Measurements from ENCODE around the gene FCRL2. TPM values are rescaled to one million over a fixed set of nuclear protein-coding genes. Genes with fewer than 3 reads are reported as not detected.

The FCRL2 gene
- total RNA-seq, 1 experiment from 2014 or later, result not detected

DNA sequence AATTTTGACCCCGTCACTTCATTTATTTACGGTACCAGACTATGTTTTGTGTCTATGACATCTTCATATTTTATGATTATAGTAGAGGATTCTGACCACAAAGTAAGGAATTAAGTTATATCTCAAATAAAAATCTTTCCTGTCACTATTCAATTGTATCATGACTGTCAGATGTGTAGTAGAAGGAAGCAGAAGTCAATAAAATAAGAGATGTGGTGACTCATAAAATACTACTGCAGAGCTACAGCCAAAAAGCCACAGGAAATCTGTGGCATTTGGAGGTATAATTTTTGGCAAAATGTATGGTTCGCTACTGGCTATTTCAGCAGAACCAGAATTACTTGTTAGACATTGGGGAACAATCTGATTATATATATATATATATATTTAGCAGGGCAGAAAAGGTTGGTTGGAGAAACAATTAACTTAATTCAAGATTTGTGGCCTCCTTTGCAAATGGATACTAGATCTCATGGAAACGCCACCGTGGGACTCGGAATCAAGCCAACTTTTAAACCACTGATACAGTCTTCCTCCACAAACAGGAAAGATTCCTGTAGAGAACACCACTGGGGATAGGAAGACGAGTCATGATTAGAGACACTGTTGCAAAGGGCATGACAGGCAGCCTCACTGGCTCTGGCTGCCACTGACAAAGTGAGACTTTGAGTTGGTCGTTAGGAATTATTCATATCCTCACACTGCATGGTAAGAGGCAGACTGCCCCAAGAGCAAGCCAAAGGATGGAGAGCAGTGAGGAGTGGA, 5.1 kb downstream of the FCRL2 start (continued):
- TF ChIP-seq ATF6 (CRISPR knock-in tag; IDR thresholded peaks at IDR 0.05) (no peak), GRHL2 (CRISPR knock-in tag; IDR thresholded peaks at IDR 0.05; ENCODE audit: insufficient replicate concordance, severe bottlenecking) (no peak), TEAD1 (CRISPR knock-in tag; IDR thresholded peaks at IDR 0.05) (no peak), HMGA2 (CRISPR knock-in tag; IDR thresholded peaks at IDR 0.05) (no peak), ZNF396 (CRISPR knock-in tag; IDR thresholded peaks at IDR 0.05; ENCODE audit: borderline replicate concordance) (no peak), E2F4 (CRISPR knock-in tag; IDR thresholded peaks at IDR 0.05; ENCODE audit: borderline replicate concordance, low read depth) (no peak)

GRCh38 chr1:157770442-157771043, 6.4 kb downstream of the FCRL2 start:
- H3K4me1 Mint-ChIP-seq, result peaks cover 5% of the 10 kb centered on the region
- ChIA-PET POLR2A (no interaction called here), CTCF (interaction anchor here (0.9 to 2.2 kb wide), 4 partner anchors 20 to 351 kb away, joined by 3 to 10 read pairs (median 5); no protein-coding TSS in a partner anchor)
- H3K36me3 Mint-ChIP-seq, result no peaks in the 10 kb centered on the region
- TF ChIP-seq CTCF (IDR thresholded peaks at IDR 0.05) (peak; percentile 62), GRHL2 (CRISPR knock-in tag; IDR thresholded peaks at IDR 0.05; ENCODE audit: insufficient replicate concordance, severe bottlenecking) (no peak), ESRRA (CRISPR knock-in tag; IDR thresholded peaks at IDR 0.05; ENCODE audit: borderline replicate concordance) (no peak), ZNF423 (CRISPR knock-in tag; IDR thresholded peaks at IDR 0.05) (no peak), SMAD3 (CRISPR knock-in tag; IDR thresholded peaks at IDR 0.05; ENCODE audit: borderline replicate concordance) (no peak), CDX4 (CRISPR knock-in tag; IDR thresholded peaks at IDR 0.05; ENCODE audit: borderline replicate concordance) (no peak), ZBTB21 (CRISPR knock-in tag; IDR thresholded peaks at IDR 0.05; ENCODE audit: borderline replicate concordance) (no peak), RELA (CRISPR knock-in tag; IDR thresholded peaks at IDR 0.05; ENCODE audit: borderline replicate concordance) (no peak)
- TF ChIP-seq, protein P1, sequence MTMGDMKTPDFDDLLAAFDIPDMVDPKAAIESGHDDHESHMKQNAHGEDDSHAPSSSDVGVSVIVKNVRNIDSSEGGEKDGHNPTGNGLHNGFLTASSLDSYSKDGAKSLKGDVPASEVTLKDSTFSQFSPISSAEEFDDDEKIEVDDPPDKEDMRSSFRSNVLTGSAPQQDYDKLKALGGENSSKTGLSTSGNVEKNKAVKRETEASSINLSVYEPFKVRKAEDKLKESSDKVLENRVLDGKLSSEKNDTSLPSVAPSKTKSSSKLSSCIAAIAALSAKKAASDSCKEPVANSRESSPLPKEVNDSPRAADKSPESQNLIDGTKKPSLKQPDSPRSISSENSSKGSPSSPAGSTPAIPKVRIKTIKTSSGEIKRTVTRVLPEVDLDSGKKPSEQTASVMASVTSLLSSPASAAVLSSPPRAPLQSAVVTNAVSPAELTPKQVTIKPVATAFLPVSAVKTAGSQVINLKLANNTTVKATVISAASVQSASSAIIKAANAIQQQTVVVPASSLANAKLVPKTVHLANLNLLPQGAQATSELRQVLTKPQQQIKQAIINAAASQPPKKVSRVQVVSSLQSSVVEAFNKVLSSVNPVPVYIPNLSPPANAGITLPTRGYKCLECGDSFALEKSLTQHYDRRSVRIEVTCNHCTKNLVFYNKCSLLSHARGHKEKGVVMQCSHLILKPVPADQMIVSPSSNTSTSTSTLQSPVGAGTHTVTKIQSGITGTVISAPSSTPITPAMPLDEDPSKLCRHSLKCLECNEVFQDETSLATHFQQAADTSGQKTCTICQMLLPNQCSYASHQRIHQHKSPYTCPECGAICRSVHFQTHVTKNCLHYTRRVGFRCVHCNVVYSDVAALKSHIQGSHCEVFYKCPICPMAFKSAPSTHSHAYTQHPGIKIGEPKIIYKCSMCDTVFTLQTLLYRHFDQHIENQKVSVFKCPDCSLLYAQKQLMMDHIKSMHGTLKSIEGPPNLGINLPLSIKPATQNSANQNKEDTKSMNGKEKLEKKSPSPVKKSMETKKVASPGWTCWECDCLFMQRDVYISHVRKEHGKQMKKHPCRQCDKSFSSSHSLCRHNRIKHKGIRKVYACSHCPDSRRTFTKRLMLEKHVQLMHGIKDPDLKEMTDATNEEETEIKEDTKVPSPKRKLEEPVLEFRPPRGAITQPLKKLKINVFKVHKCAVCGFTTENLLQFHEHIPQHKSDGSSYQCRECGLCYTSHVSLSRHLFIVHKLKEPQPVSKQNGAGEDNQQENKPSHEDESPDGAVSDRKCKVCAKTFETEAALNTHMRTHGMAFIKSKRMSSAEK (CRISPR knock-in tag; IDR thresholded peaks at IDR 0.05; ENCODE audit: borderline replicate concordance), result no peak
- no peaks in the 10 kb centered on the region for H3K27me3 Mint-ChIP-seq (ENCODE audit: low read depth)
- no peaks in the 10 kb centered on the region for H3K9me3 Mint-ChIP-seq
- peak; percentile 53 for DNase-seq (ENCODE audit: low spot score)
- H3K27ac Mint-ChIP-seq, result no peak overlapping the region
- ATAC-seq, result peak; percentile 60
- no peak overlapping the region for H3K4me3 Mint-ChIP-seq
